GM19467 (cell line): ENCODE measurements around the gene DNAI7.
A peak's percentile ranks its signal among the peaks of the same experiment; 100 is the strongest.

Experiments used
- ATAC-seq: cut with Tn5 transposase; IDR thresholded peaks from one replicate; pipeline ENCODE4 v1.9.1; 2021; ENCODE audit warnings: mild to moderate bottlenecking, moderate library complexity; ENCODE audit not compliant: unreplicated experiment

Gene DNAI7

GRCh38 chr12:25195056-25195971, at the start of gene DNAI7, which contains the start of gene ETFRF1:
DNAI7 (minus strand) TSS chr12:25195160; CDS start chr12:25195078, 82 bp downstream.
ETFRF1 (plus strand) TSS chr12:25195237; CDS start chr12:25203957, 8,720 bp downstream.
- peak; percentile 84 for ATAC-seq

- no peak for ATAC-seq
Measured at GRCh38 chr12:25243680-25243990, 48.7 kb upstream of the DNAI7 start.

- ATAC-seq = no peak
Measured at GRCh38 chr12:25242981-25243679, 48.2 kb upstream of the DNAI7 start.

- peak; percentile 59 for ATAC-seq
Measured at GRCh38 chr12:25241167-25242020, 46.4 kb upstream of the DNAI7 start.

- ATAC-seq = no peak
Measured at GRCh38 chr12:25236626-25237025, 41.7 kb upstream of the DNAI7 start.

- no peak for ATAC-seq
Measured at GRCh38 chr12:25236190-25236589, 41.2 kb upstream of the DNAI7 start.

- no peak for ATAC-seq
Measured at GRCh38 chr12:25213338-25213737, 18.4 kb upstream of the DNAI7 start.

- no peak for ATAC-seq
Measured at GRCh38 chr12:25208554-25208953, 13.6 kb upstream of the DNAI7 start.

- no peak for ATAC-seq
Measured at GRCh38 chr12:25207846-25208245, 12.9 kb upstream of the DNAI7 start.

GRCh38 chr12:25207411-25207810, 12.5 kb upstream of the DNAI7 start:
- ATAC-seq = no peak

GRCh38 chr12:25202137-25202536, 7.2 kb upstream of the DNAI7 start:
- ATAC-seq = no peak

GRCh38 chr12:25200703-25201102, 5.7 kb upstream of the DNAI7 start:
- ATAC-seq = no peak

- ATAC-seq = no peak
Measured at GRCh38 chr12:25197608-25198007, 2.6 kb upstream of the DNAI7 start.

GRCh38 chr12:25194722-25195055, 271 bp downstream of the DNAI7 start:
- ATAC-seq = no peak

GRCh38 chr12:25194214-25194613, 746 bp downstream of the DNAI7 start:
- ATAC-seq = no peak

GRCh38 chr12:25190793-25191192, 4.2 kb downstream of the DNAI7 start:
- no peak for ATAC-seq

GRCh38 chr12:25189656-25190055, 5.3 kb downstream of the DNAI7 start:
- ATAC-seq = no peak

GRCh38 chr12:25187781-25188180, 7.2 kb downstream of the DNAI7 start:
- ATAC-seq = no peak

- ATAC-seq = peak; percentile 78
Measured at GRCh38 chr12:25186788-25187402, 8.1 kb downstream of the DNAI7 start.

GRCh38 chr12:25186038-25186787, 8.7 kb downstream of the DNAI7 start:
- peak; percentile 26 for ATAC-seq
